ENCODE measurements around the gene OBSCN. TPM values are rescaled to one million over a fixed set of nuclear protein-coding genes. Genes with fewer than 3 reads are reported as not detected.
A peak's percentile ranks its signal among the peaks of the same experiment; 100 is the strongest.
"Not testable (repeated sequence)": the region's sequence is repeated elsewhere in the genome, so short reads cannot be mapped to it uniquely, and the experiment has no call there.

Gene OBSCN
- total and polyA plus RNA-seq, 2 experiments from 2014 or later: 1.1 to 5.2 TPM

DNA sequence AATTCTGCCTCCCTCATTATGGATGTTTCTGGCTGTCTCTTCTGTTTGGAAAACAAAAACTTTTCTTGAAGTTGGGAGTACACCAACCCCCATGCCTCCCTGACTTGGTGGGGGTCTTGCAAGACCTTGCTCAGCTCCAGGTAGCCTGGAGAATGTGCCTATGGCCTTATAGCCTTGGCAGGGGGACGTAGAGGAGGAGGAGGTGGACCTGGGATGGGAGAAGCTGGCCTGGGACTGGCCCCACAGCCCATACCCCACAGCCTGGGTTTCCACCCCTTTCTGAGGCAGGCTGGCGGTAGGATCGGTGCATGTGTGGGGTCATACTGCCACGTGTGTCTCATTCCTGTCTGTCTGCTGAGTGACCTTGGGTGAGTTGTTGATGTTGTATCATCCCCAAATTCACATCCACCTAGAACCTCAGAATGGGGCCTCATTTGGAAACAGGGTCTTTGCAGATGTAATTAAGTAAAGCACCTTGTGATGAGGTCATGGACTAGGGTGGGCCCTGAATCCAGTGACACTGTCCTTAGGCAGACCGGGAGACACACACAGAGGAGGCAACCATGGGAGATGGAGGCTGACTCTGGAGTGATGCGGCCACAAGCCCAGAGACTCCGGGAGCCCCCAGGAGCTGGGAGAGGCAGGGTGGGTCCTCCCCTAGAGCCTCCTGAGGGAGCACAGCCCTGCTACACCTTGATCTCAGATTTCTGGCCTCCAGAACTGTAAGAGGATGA lies 18.5 kb downstream of the OBSCN start:
- H3K4me2 ChIP-seq (ENCODE audit: unreplicated experiment): no peak overlapping the region
- WGBS, 2 experiments (ENCODE audit: low coverage in 1 of 2, low lambda C conversion rate in 2 of 2, missing lambda C conversion rate in 2 of 2): 86 to 92% methylated on average over 7 of the region's 7 CpGs
- H3K4me3 ChIP-seq: no peak overlapping the region
- H3K79me2 ChIP-seq (ENCODE audit: insufficient read depth): no peaks in the 10 kb centered on the region
- no peak overlapping the region for H2AFZ ChIP-seq
- peaks cover 21% of the 10 kb centered on the region for H3K4me1 ChIP-seq (ENCODE audit: insufficient read depth)
- no peak for DNase-seq
- no peaks in the 10 kb centered on the region for H3K9me2 ChIP-seq (ENCODE audit: insufficient read depth)
- H3F3A ChIP-seq (ENCODE audit: insufficient read depth): peaks cover 14% of the 10 kb centered on the region
- H3K9me3 ChIP-seq (ENCODE audit: low read depth): no peaks in the 10 kb centered on the region
- TF ChIP-seq EZH2 (IDR thresholded peaks at IDR 0.05; ENCODE audit: insufficient read depth, poor library complexity, severe bottlenecking) (no peak), EZH2phosphoT487 (IDR thresholded peaks at IDR 0.05; ENCODE audit: insufficient read depth, low read depth) (no peak)
- H3K9ac ChIP-seq: no peak overlapping the region
- in situ Hi-C loops (cut with MboI): no loop called here
- no peaks in the 10 kb centered on the region for H3K36me3 ChIP-seq (ENCODE audit: low read depth)
- no peaks in the 10 kb centered on the region for H4K20me1 ChIP-seq (ENCODE audit: insufficient read depth)
- no peaks in the 10 kb centered on the region for H3K27me3 ChIP-seq (replicated peaks; ENCODE audit: insufficient read depth)
- H3K27ac ChIP-seq: no peak overlapping the region

DNA sequence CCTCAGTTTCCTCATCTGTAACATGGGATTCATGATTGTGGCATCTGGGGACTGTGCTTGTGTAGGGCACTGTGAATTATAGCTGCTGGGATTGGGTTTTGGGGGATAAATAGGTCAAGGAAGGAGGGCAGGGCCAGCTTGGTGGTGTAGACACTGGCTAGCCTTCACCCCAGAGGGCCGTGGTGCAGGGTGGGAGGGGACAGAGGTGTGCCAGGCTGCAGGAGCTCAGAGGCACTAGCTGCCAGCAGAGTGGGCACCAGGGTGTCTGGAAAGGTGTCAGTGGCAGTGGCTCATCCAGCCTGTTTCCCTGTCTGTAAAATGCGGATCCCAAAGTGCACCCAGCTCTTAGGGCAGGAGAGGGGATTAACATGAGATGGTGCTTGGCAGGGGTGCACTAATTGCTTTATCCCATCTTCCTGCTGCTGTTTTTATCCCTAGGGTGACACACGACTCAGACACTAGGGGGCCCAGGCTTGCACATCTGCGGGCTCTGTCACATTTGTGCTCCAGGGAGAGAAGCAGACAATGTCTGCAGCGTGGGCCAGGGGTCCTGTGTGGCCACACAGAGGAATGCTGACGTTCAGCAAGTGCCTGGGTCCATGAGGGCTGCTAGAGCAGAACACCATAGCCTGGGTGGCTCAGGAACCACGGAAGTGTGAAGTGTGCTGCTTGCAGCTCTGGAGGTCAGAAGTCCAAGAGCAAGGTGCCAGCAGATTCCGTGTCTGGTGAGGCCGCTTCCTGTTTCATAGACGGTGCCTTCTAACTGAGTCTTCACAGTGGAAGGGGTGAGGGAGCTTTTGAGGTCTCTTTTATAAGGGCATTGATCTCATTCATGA lies 19.3 kb downstream of the OBSCN start:
- Histone ChIP-seq H3K27ac (no peak overlapping the region), H3K9ac (no peak overlapping the region), H3K79me2 (ENCODE audit: insufficient read depth) (no peaks in the 10 kb centered on the region), H3F3A (ENCODE audit: insufficient read depth) (peaks cover 14% of the 10 kb centered on the region), H3K9me3 (ENCODE audit: low read depth) (no peaks in the 10 kb centered on the region), H3K4me2 (ENCODE audit: unreplicated experiment) (no peak overlapping the region), H3K4me3 (no peak overlapping the region), H4K20me1 (ENCODE audit: insufficient read depth) (no peaks in the 10 kb centered on the region), H3K36me3 (ENCODE audit: low read depth) (no peaks in the 10 kb centered on the region), H2AFZ (no peak overlapping the region), H3K4me1 (ENCODE audit: insufficient read depth) (peaks cover 21% of the 10 kb centered on the region), H3K9me2 (ENCODE audit: insufficient read depth) (no peaks in the 10 kb centered on the region), H3K27me3 (replicated peaks; ENCODE audit: insufficient read depth) (no peaks in the 10 kb centered on the region)
- 40 to 41% methylated on average over 10 of the region's 10 CpGs for WGBS, 2 experiments (ENCODE audit: low coverage in 1 of 2, low lambda C conversion rate in 2 of 2, missing lambda C conversion rate in 2 of 2)
- DNase-seq: peak; percentile 52
- in situ Hi-C loops (cut with MboI): no loop called here
- TF ChIP-seq EZH2phosphoT487 (IDR thresholded peaks at IDR 0.05; ENCODE audit: insufficient read depth, low read depth): no peak
- no peak for TF ChIP-seq EZH2 (IDR thresholded peaks at IDR 0.05; ENCODE audit: insufficient read depth, poor library complexity, severe bottlenecking)

DNA sequence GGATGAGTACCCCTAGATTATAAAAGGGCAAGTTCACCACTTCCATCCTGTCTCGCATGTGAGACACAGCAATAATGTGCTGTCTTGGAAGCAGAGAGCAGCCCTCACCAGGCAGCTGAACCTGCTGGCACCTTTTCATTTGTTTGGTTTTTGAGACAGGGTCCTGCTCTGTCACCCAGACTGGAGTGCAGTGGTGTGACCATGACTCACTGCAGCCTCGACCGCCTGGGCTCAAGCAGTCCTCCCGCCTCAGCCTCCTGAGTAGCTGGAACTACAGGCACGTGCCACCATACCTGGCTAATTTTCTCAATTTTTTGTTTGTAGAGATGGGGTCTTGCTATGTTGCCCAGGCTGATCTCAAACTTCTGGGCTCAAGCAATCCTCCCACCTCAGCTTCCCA lies 20.3 kb downstream of the OBSCN start:
- H3K79me2 ChIP-seq (ENCODE audit: insufficient read depth); H3K4me2 ChIP-seq (ENCODE audit: unreplicated experiment); H3K9me2 ChIP-seq (ENCODE audit: insufficient read depth); H3K36me3 ChIP-seq (ENCODE audit: low read depth); H3K9ac ChIP-seq; DNase-seq; H3K4me3 ChIP-seq; in situ Hi-C loops (cut with MboI); H3K27me3 ChIP-seq (replicated peaks; ENCODE audit: insufficient read depth); H4K20me1 ChIP-seq (ENCODE audit: insufficient read depth); H3K9me3 ChIP-seq (ENCODE audit: low read depth): not testable (repeated sequence)
- Histone ChIP-seq H3K27ac (peak overlapping the region; percentile 75), H3F3A (ENCODE audit: insufficient read depth) (peaks cover 14% of the 10 kb centered on the region), H3K4me1 (ENCODE audit: insufficient read depth) (peaks cover 21% of the 10 kb centered on the region), H2AFZ (0 out of 2 replicates have a peak overlapping the region, but pooled peaks have one; percentile 53)
- WGBS, 2 experiments (ENCODE audit: low coverage in 1 of 2, low lambda C conversion rate in 2 of 2, missing lambda C conversion rate in 2 of 2): 93 to 94% methylated on average over 5 of the region's 5 CpGs

DNA sequence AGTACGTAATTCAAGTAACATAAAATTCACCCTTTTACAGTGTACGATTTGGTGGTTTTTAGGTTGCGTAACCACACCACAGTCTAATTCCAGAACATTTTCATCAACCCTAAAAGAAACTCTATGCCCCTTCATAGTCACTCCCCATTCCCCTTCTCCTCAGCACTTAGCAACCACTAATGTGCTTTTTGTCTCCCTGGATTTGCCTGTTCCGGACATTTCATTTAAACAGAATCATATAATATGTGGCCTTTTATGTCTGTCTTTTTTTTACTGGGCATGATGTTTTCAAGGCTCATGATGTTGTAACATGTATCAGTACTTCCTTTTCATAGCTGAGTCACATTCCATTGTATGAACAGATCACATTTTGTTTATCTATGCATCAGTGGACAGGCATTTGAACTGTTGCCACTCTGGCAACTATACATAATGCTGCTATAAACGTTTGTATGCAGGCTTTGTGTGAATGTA lies 20.8 kb downstream of the OBSCN start:
- WGBS, 2 experiments (ENCODE audit: low coverage in 1 of 2, low lambda C conversion rate in 2 of 2, missing lambda C conversion rate in 2 of 2): 31 to 37% methylated on average over 5 of the region's 5 CpGs
- H3K9ac ChIP-seq: no peak overlapping the region
- peaks cover 14% of the 10 kb centered on the region for H3F3A ChIP-seq (ENCODE audit: insufficient read depth)
- TF ChIP-seq EZH2phosphoT487 (IDR thresholded peaks at IDR 0.05; ENCODE audit: insufficient read depth, low read depth): no peak
- in situ Hi-C loops (cut with MboI): no loop called here
- no peak overlapping the region for H3K4me3 ChIP-seq
- DNase-seq: peak; percentile 95
- no peaks in the 10 kb centered on the region for H4K20me1 ChIP-seq (ENCODE audit: insufficient read depth)
- no peaks in the 10 kb centered on the region for H3K9me2 ChIP-seq (ENCODE audit: insufficient read depth)
- H3K36me3 ChIP-seq (ENCODE audit: low read depth): no peaks in the 10 kb centered on the region
- peak overlapping the region; percentile 75 for H3K27ac ChIP-seq
- H2AFZ ChIP-seq: peak overlapping the region; percentile 53; the same call in 1 of the 2 replicates
- no peaks in the 10 kb centered on the region for H3K79me2 ChIP-seq (ENCODE audit: insufficient read depth)
- no peaks in the 10 kb centered on the region for H3K27me3 ChIP-seq (replicated peaks; ENCODE audit: insufficient read depth)
- peak overlapping the region; percentile 59 for H3K4me2 ChIP-seq (ENCODE audit: unreplicated experiment)
- H3K9me3 ChIP-seq (ENCODE audit: low read depth): peaks cover 3% of the 10 kb centered on the region
- peaks cover 21% of the 10 kb centered on the region for H3K4me1 ChIP-seq (ENCODE audit: insufficient read depth)
